Stomach (tissue), 4 donors: Measurements from ENCODE around the gene C11orf65.

Experiments used
- CTCF ChIP-seq, 7 experiments: fragments of 450-650 bp in 4 of 7; fragments of 200-600 bp in 3 of 7; sonication (generic) in 3 of 7; IDR thresholded peaks; one replicate each; pipeline ENCODE4 v1.5.1; 2016 to 2019; ENCODE audit warnings: antibody characterized with exemption in 7 of 7, control low read depth in 2 of 7, mild to moderate bottlenecking in 1 of 7
- EP300 ChIP-seq: sonication (generic); formaldehyde crosslinking; IDR thresholded peaks from one replicate; pipeline ENCODE4 v1.6.1; 2017; ENCODE audit warnings: antibody characterized with exemption
- POLR2A ChIP-seq, 4 donors: fragments of 450-650 bp; IDR thresholded peaks; one replicate each; pipeline ENCODE4 v1.6.1; 2016; ENCODE audit warnings: antibody characterized with exemption in 4 of 4, control low read depth in 2 of 4, mild to moderate bottlenecking in 1 of 4, moderate library complexity in 1 of 4
- POLR2AphosphoS5 ChIP-seq, 3 donors: sonication (generic); formaldehyde crosslinking; IDR thresholded peaks; one replicate each; pipeline ENCODE4 v1.6.1; 2016; ENCODE audit warnings: antibody characterized with exemption in 3 of 3

DNA sequence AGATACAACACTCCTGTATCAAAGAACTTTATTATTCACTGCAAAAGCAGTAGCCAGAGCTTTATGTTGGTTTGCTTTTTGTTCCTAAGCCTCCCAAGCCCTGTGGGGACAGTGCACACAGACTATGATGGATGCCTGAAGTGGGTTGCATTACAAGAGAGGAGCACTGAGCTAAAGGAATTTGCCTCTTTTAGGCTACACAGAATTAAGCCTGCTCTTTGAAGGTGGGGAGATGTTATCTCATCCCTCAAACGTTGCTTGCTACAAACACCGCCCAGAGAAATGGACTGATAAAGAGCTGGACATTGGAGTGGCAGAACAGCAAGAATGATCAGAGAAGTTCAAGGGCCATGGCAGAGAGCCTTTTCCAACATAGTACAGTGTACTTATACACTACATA, 33.4 kb upstream of the C11orf65 start:
- no peak for TF ChIP-seq POLR2A (IDR thresholded peaks at IDR 0.05)
- TF ChIP-seq CTCF (IDR thresholded peaks at IDR 0.05), result no peak
- no peak for TF ChIP-seq EP300
- TF ChIP-seq POLR2AphosphoS5 (IDR thresholded peaks at IDR 0.05), result no peak
